B cell (primary cell): ENCODE data around the gene CPA1. TPM values are rescaled to one million over a fixed set of nuclear protein-coding genes. Genes with fewer than 3 reads are reported as not detected.

ENCODE experiments used
- ATAC-seq: fragments of 200-7000 bp; cut with Tn5 transposase; one replicate; pipeline ENCODE4 v1.10.0; 2021; ENCODE audit warnings: low read depth, mild to moderate bottlenecking, moderate number of reproducible peaks, moderate library complexity
- CTCF ChIA-PET: fragments of 350-600 bp; sonication (Branson Sonifier 250); formaldehyde crosslinking; loops from one replicate; lab custom pipeline; 2021; ENCODE audit warnings: antibody characterized with exemption, inconsistent platforms; lab: Charles Lee
- POLR2A ChIA-PET: fragments of 350-600 bp; sonication (Branson Sonifier 250); formaldehyde crosslinking; loops from one replicate; lab custom pipeline; 2021; ENCODE audit warnings: antibody characterized with exemption; lab: Charles Lee
- DNase-seq: peaks from one replicate; pipeline ENCODE4 v3.0.0; 2013
- H2AFZ ChIP-seq: 2 replicates; pipeline ENCODE4 v1.6.1; 2012; ENCODE audit warnings: mild to moderate bottlenecking, low read depth, low read length; ENCODE audit not compliant: insufficient read depth, poor library complexity, severe bottlenecking
- H3K27ac ChIP-seq, 2 donors: 1 replicate in 1 of 2; 2 replicates in 1 of 2; pipeline ENCODE4 v1.5.1; 2012 to 2013; ENCODE audit warnings: low read length in 2 of 2, mild to moderate bottlenecking in 2 of 2, moderate library complexity in 1 of 2
- H3K27me3 ChIP-seq, 4 experiments: fragments of 200-600 bp in 1 of 4; sonication (generic) in 1 of 4; replicated peaks in 1 of 4; 1 replicate in 2 of 4; 2 replicates in 2 of 4; pipeline versions ENCODE4 v1.6.1 to v1.7.0; 2013 to 2016; ENCODE audit warnings: low read length in 3 of 4, mild to moderate bottlenecking in 2 of 4, mixed read lengths in 1 of 4, moderate library complexity in 1 of 4; ENCODE audit not compliant: insufficient read depth in 4 of 4, control insufficient read depth in 3 of 4; ENCODE audit errors: control extremely low read depth in 1 of 4
- H3K36me3 ChIP-seq, 2 experiments: replicated peaks in 1 of 2; 1 replicate in 1 of 2; 2 replicates in 1 of 2; pipeline versions ENCODE4 v1.6.1 to v1.7.1; 2013; ENCODE audit warnings: low read length in 1 of 2; ENCODE audit not compliant: insufficient read depth in 2 of 2, control insufficient read depth in 1 of 2; ENCODE audit errors: control extremely low read depth in 1 of 2, extremely low read depth in 1 of 2
- H3K4me1 ChIP-seq, 2 donors: fragments of 200-600 bp in 1 of 2; sonication (generic) in 1 of 2; 1 replicate in 1 of 2; 2 replicates in 1 of 2; pipeline versions ENCODE4 v1.5.1 to v1.6.1; 2013 to 2017; ENCODE audit warnings: low read length in 2 of 2; ENCODE audit not compliant: control insufficient read depth in 2 of 2, insufficient read depth in 2 of 2
- H3K4me2 ChIP-seq: replicated peaks from 2 replicates; pipeline ENCODE3; 2012; ENCODE audit warnings: mild to moderate bottlenecking, low read depth, low read length; ENCODE audit not compliant: poor library complexity, severe bottlenecking
- H3K4me3 ChIP-seq, 5 experiments: fragments of 200-600 bp in 1 of 5; sonication (generic) in 1 of 5; 1 replicate in 3 of 5; 2 replicates in 2 of 5; pipeline versions ENCODE4 v1.5.1 to v1.7.0; 2011 to 2016; ENCODE audit warnings: low read length in 4 of 5, mild to moderate bottlenecking in 4 of 5, low read depth in 2 of 5, control low read depth in 1 of 5, moderate library complexity in 1 of 5; ENCODE audit not compliant: insufficient read depth in 1 of 5; ENCODE audit errors: control extremely low read depth in 1 of 5, extremely low read depth in 1 of 5
- H3K79me2 ChIP-seq: fragments of 200-600 bp; sonication (generic); one replicate; pipeline ENCODE4 v1.6.0; 2016; ENCODE audit warnings: low read length; ENCODE audit not compliant: control insufficient read depth, insufficient read depth
- H3K9ac ChIP-seq: fragments of 200-600 bp; sonication (generic); 2 replicates; pipeline ENCODE4 v1.6.1; 2017; ENCODE audit warnings: mild to moderate bottlenecking, low read length, moderate library complexity
- H3K9me3 ChIP-seq, 3 donors: one replicate each; pipeline versions ENCODE4 v1.6.1 to v1.7.1; 2013; ENCODE audit warnings: low read length in 2 of 3; ENCODE audit not compliant: control insufficient read depth in 2 of 3, insufficient read depth in 1 of 3; ENCODE audit errors: control extremely low read depth in 1 of 3
- H4K20me1 ChIP-seq: 2 replicates; pipeline ENCODE4 v1.6.0; 2012; ENCODE audit warnings: mild to moderate bottlenecking, low read length; ENCODE audit not compliant: insufficient read depth, control insufficient read depth, poor library complexity, severe bottlenecking
- H3K27ac Mint-ChIP-seq: one replicate; pipeline ENCODE4 v1.8.0; 2021; ENCODE audit warnings: mixed read lengths
- H3K27me3 Mint-ChIP-seq: one replicate; pipeline ENCODE4 v1.8.0; 2021; ENCODE audit warnings: mixed read lengths
- H3K4me1 Mint-ChIP-seq: one replicate; pipeline ENCODE4 v1.8.0; 2021; ENCODE audit warnings: mixed read lengths
- H3K4me3 Mint-ChIP-seq: one replicate; pipeline ENCODE4 v1.8.0; 2021; ENCODE audit warnings: mixed read lengths
- H3K9me3 Mint-ChIP-seq: one replicate; pipeline ENCODE4 v1.8.0; 2022; ENCODE audit warnings: mixed read lengths; ENCODE audit not compliant: insufficient read depth
- EZH2 ChIP-seq: IDR thresholded peaks from 2 replicates; pipeline ENCODE4 v1.6.1; 2012; ENCODE audit warnings: borderline replicate concordance, low read depth, mild to moderate bottlenecking, moderate library complexity, low read length; ENCODE audit not compliant: insufficient read depth, poor library complexity, severe bottlenecking
- WGBS: methylation state at CpG from one replicate; pipeline ENCODE4 v1.1.5; 2013; ENCODE audit warnings: missing lambda C conversion rate; ENCODE audit not compliant: insufficient coverage; 5-methylcytosine and 5-hydroxymethylcytosine counted together
- intact Hi-C: fragments of 100-400 bp; cut with micrococcal nuclease; formaldehyde crosslinking; loops from one replicate; pipeline ENCODE4 v1.10.0; 2022
- polyA plus RNA-seq: library from polyadenylated mRNA; depleted of rRNA; stranded (reverse); fragments of >200 nt; gene quantifications from 2 replicates; pipeline ENCODE4 v1.2.3, GENCODE V29; 2012
- total RNA-seq, 2 donors: library from RNA; stranded (reverse); fragments of 120-200 nt in 1 of 2; gene quantifications; 1 replicate in 1 of 2; 2 replicates in 1 of 2; pipeline versions ENCODE4 v1.2.3 to v1.2.4, GENCODE V29; 2013 to 2022
- TF ChIP-seq, protein P1 (sequence below): fragments of 200-600 bp; IDR thresholded peaks from one replicate; pipeline ENCODE4 v1.8.0; 2022; ENCODE audit warnings: antibody characterized with exemption, mild to moderate bottlenecking

Gene CPA1
- total and polyA plus RNA-seq, 2 donors (not counting 1 experiment from before 2014, with no cell fraction given), result not detected

DNA sequence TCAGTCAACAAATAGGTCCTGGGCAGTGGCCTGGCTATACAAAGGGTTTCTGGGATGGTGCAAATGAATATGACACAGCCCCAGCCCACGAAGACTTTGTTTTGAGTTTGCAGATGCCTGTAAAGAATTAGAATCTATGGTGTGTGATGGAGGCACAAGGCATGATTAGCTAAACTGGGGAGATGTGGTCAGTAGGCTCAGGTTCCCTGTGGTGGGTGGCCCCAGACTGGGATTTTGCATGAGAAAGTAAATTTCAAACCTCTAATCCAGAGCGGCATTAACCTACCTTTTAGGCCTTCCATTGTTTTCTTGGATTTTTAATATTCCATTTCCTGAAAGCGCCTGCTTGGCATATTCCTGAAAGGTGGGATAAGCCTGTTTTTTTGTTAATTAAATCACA is 42.1 kb upstream of the CPA1 start:
- no peak overlapping the region for H2AFZ ChIP-seq
- no peak overlapping the region for H3K4me3 Mint-ChIP-seq
- H3K9me3 Mint-ChIP-seq, result no peaks in the 10 kb centered on the region
- no peak overlapping the region for H3K27ac Mint-ChIP-seq
- peaks cover 0 to 5% (median 0%) of the 10 kb centered on the region in 3 donors for H3K9me3 ChIP-seq
- no peak overlapping the region for H3K27ac ChIP-seq
- no peaks in the 10 kb centered on the region for H3K79me2 ChIP-seq
- ATAC-seq, result no peak
- H4K20me1 ChIP-seq, result no peaks in the 10 kb centered on the region
- H3K4me3 ChIP-seq, result no peak overlapping the region
- ChIA-PET CTCF (interaction anchor here (0.9 kb wide), 1 partner anchor 10 kb away, joined by 3 read pairs; no protein-coding TSS in a partner anchor), POLR2A (no interaction called here)
- no peak overlapping the region for H3K4me2 ChIP-seq
- DNase-seq, result no peak
- no peak for TF ChIP-seq EZH2
- no peaks in the 10 kb centered on the region for H3K4me1 ChIP-seq
- 78% methylated on average over 1 of the region's 3 CpGs for WGBS
- H3K27me3 ChIP-seq, result peaks cover 0 to 2% (median 0%) of the 10 kb centered on the region in 4 experiments
- no peaks in the 10 kb centered on the region for H3K4me1 Mint-ChIP-seq
- H3K36me3 ChIP-seq, result no peaks in the 10 kb centered on the region
- intact Hi-C loops, result no loop called here
- H3K9ac ChIP-seq, result no peak overlapping the region
- H3K27me3 Mint-ChIP-seq, result no peaks in the 10 kb centered on the region

DNA sequence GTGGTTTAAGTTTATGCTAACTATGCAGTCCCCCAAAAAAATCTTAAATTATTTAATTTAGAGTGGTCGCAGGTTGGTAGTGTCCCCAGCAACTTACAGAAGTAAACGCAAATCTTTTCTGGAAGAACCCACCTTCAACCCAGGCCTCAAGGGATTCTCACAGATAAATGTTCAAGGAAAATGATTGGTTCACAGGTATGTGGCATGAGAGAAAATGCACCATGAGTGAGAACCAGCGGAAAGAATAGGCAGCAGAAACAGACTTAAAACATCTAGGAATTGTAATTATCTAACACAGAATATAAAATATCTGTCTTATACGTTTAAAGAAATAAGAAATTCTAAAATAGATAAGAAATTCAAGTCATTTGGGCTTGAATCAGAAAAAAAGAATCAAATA is 38.4 kb upstream of the CPA1 start:
- no peak overlapping the region for H3K27ac Mint-ChIP-seq
- H3K4me1 Mint-ChIP-seq, result no peaks in the 10 kb centered on the region
- no peak for TF ChIP-seq EZH2
- TF ChIP-seq, protein P1, sequence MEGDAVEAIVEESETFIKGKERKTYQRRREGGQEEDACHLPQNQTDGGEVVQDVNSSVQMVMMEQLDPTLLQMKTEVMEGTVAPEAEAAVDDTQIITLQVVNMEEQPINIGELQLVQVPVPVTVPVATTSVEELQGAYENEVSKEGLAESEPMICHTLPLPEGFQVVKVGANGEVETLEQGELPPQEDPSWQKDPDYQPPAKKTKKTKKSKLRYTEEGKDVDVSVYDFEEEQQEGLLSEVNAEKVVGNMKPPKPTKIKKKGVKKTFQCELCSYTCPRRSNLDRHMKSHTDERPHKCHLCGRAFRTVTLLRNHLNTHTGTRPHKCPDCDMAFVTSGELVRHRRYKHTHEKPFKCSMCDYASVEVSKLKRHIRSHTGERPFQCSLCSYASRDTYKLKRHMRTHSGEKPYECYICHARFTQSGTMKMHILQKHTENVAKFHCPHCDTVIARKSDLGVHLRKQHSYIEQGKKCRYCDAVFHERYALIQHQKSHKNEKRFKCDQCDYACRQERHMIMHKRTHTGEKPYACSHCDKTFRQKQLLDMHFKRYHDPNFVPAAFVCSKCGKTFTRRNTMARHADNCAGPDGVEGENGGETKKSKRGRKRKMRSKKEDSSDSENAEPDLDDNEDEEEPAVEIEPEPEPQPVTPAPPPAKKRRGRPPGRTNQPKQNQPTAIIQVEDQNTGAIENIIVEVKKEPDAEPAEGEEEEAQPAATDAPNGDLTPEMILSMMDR, result no peak
- no CpG with 5 or more reads among the region's 4 CpGs for WGBS
- Histone ChIP-seq H3K79me2 (no peaks in the 10 kb centered on the region), H3K36me3 (no peaks in the 10 kb centered on the region), H3K9me3 (peaks cover 0 to 5% (median 0%) of the 10 kb centered on the region in 3 donors), H2AFZ (no peak overlapping the region), H3K4me1 (no peaks in the 10 kb centered on the region), H3K27me3 (peaks cover 0 to 2% (median 0%) of the 10 kb centered on the region in 4 experiments), H3K4me3 (no peak overlapping the region), H3K9ac (no peak overlapping the region), H3K4me2 (no peak overlapping the region), H4K20me1 (no peaks in the 10 kb centered on the region), H3K27ac (no peak overlapping the region)
- no peak for ATAC-seq
- intact Hi-C loops, result no loop called here
- no peak overlapping the region for H3K4me3 Mint-ChIP-seq
- CTCF ChIA-PET, result no interaction called here
- H3K27me3 Mint-ChIP-seq, result peaks cover 9% of the 10 kb centered on the region
- DNase-seq, result no peak
- H3K9me3 Mint-ChIP-seq, result no peaks in the 10 kb centered on the region
- POLR2A ChIA-PET, result no interaction called here
